Myocyte (in vitro differentiated cells): ENCODE measurements around the gene SPACA4. TPM values are rescaled to one million over a fixed set of nuclear protein-coding genes. Genes with fewer than 3 reads are reported as not detected.

Experiments
- DNase-seq: peaks from one replicate; pipeline ENCODE4 v3.0.0-alpha.2; 2012; ENCODE audit warnings: low read depth
- total RNA-seq: library from RNA; depleted of rRNA; stranded (reverse); fragments of >200 nt; gene quantifications from 2 replicates; pipeline ENCODE4 v1.2.3, GENCODE V29; 2014

The SPACA4 gene
- total RNA-seq, 1 donor from 2014 or later = not detected

- no peak for DNase-seq
Observed at GRCh38 chr19:48633148-48634035, 26.9 kb downstream of the SPACA4 start.

- DNase-seq = no peak
Observed at GRCh38 chr19:48634036-48634342, 27.4 kb downstream of the SPACA4 start.

GRCh38 chr19:48634424-48635262, 28.1 kb downstream of the SPACA4 start:
- DNase-seq = peak; percentile 96

GRCh38 chr19:48635263-48635965, 28.9 kb downstream of the SPACA4 start:
- DNase-seq = peak; percentile 76

DNA sequence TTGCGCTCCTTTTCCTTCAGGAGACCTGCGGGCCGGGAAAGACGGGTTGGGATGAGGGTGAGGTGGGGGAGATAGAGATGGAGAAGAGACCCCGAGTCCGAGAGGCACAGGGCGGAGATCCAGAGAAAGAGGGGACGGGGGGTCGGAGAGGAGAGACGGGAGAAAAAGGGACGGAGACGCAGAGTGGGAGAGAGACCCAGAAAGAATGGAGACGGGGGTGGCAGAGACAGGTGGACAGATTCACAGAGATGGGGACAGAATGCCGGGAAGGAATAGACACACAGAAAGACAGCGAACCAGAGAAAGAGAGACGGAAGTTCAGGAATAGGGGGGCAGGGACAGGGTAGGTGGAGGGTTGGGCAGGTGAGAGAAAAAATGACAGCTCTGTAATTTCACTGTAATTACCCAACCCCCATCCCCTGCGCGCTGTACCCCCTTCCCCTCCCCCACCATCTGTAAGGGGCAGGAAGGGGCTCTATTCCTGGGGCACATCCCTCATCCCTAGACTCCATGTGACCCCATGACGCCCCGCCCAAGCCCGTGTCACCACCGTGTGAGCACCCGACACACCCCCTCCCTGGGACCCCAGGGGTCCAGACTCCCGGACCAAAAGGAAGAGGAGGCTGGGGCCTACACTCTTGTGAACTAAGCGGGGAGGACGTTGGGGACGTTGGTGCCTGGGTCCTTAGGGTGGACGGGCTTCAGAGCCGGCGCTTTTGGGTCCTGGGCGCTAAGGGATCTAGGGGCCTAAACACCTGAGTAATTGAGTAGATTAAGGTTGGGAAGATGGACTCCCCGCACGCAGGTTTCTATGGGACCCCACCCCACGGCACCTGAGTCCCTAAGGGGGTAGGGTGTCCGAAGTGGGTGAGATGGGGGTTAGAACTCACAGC, 29.7 kb downstream of the SPACA4 start:
- no peak for DNase-seq

GRCh38 chr19:48636859-48637448, 30.4 kb downstream of the SPACA4 start, which contains the start of gene DBP:
DBP (minus strand) TSS chr19:48637379; CDS start chr19:48636994, 385 bp downstream.
- DNase-seq = no peak

GRCh38 chr19:48637449-48637947, 31.0 kb downstream of the SPACA4 start:
- DNase-seq = peak; percentile 99

- peak; percentile 90 for DNase-seq
Observed at GRCh38 chr19:48637948-48638830, 31.6 kb downstream of the SPACA4 start.

DNA sequence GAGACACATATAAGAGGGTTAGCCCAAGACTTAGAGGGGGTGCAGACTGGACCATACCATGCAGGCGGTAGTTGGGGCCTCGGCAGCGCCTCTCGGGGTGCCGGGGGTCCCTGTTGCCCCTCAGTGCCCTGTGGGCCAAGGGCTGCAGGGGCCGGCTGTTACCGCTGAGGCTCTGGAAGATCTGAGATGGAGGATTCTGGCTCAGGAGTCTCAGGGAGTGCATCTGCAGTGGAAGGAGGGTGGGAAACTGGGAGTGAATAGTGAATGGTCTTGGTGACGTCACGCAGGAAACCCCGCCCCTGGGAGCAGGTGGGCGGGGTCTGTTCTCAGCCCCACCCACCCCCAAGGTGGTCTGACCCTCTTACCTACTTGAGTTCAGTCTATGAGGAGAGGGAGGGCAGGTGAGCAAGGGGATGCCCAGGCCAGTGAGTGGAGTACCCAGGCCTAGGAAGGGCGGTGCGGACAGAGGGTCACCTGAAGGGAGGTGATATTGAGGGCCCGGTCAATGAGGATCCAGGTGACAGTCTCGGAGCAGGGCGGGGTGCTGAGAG, 32.4 kb downstream of the SPACA4 start:
- no peak for DNase-seq

DNA sequence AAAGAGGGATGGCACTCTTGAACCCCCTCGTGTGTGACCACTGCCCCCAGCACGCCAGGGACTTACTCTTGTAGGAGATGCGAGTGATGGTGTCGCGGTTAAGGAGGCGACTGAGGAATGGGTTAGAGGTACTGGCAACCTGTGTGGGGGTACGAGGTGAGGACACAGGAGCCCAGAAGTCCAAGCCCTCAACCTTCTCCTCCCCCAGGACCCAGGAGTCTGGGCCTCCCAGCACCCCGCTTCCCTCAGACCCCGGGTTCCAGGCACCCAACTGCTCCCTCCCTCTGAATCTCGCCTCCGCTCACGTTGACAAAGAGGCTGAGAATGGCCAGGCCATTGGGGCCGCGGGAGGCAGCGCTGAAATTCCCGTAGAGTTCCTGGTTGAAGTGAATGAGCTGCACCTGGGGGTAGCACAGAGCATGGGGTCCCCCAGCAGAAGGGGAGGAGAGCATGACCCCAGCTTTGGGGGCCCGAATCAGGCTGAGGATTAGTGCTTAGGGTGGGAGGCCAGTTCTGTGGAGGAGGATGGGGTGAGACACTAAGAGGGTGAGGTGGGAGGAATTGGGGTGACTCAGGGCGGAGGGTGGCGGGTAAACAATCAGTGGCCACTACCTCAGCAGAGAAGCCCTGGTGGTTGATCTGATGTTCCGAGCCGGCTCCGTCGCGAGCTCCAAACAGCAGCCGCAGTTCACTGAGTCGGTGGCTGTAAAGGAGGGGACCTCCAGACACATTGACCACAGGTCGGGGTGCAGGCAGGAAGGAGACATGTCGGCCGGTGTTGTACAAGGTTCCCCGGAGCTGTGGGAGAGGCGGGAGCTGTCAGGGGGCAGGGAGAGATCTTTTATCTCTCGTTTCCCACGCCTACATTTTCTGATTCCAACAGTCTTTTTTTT, 33.2 kb downstream of the SPACA4 start:
- DNase-seq = no peak

DNA sequence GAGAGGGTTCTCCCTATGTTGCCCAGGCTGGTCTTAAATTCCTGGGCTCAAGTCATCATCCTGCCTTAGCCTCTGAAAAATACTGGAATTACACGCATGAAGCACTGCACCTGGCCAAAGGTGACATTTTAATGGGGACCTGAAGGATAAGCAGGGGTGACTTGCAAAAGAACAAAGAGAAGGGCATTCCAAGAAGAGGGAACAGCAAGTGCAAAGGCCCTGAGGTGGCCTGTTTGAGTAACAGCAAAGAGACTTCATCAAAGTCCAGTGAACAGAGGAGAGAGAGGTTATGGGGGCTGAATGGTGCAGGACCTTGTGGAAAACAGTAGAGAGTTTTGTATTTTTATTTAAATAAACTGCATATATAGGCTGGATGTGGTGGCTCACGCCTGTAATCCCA, 35.3 kb downstream of the SPACA4 start:
- DNase-seq = no peak

GRCh38 chr19:48642862-48643261, 36.3 kb downstream of the SPACA4 start:
- DNase-seq = no peak

GRCh38 chr19:48644355-48644754, 37.8 kb downstream of the SPACA4 start:
- no peak for DNase-seq

DNA sequence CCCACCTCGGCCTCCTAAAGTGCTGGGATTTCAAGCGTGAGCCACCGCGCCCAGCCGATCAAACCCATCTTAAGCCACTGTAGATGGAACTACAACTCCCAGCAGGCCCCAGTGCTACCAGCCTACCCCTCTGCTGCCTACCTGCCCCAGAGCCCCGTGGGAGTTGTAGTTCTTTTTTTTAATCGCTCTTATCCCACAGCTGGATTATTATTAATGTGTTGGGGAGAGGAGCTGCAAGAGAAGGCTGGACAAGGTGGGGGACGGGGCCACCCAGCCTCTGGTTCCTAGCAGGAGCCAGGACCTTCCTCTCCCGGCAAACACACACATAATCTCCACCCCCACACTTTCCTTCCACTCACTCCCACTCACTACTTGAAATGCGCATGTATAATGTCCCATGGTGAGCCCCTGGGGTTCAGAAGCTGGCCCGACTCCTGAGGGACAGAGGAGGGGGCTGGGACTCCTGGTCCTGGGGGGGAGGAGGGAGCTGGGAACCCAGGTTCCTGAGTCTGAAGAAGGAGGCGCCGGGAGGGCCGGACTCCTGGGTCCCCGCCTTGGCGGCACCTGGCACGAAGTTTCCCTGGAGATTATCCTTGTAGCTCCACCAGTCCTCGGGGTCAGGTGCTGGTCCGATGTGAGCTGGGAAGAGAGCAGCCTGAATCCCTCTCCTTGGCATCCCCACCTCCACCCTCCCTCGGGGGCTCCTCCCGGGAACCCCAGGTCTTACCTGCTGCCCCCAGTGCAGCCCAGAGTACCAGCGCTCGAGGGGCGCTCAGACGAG, 38.5 kb downstream of the SPACA4 start:
- DNase-seq = peak; percentile 60

DNA sequence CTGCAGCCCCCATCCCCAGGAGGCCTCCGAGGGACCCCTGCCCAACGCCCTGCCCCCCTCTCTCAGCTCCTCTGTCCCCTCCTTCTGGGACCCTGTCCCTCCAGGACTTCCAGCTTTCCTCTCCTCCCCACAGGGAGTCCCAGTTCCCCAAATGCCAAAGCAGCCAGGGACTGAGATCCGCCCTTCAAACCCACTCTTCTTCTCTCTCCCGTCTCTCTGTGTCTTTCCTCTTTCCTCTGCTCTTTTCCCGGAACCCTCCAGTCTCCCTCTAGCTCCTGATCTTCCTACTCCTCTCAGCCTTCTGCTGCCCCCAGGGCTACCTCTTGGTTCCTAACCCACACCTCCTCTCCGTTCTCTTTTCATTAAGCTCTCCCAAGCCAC, 39.1 kb downstream of the SPACA4 start:
- no peak for DNase-seq

DNA sequence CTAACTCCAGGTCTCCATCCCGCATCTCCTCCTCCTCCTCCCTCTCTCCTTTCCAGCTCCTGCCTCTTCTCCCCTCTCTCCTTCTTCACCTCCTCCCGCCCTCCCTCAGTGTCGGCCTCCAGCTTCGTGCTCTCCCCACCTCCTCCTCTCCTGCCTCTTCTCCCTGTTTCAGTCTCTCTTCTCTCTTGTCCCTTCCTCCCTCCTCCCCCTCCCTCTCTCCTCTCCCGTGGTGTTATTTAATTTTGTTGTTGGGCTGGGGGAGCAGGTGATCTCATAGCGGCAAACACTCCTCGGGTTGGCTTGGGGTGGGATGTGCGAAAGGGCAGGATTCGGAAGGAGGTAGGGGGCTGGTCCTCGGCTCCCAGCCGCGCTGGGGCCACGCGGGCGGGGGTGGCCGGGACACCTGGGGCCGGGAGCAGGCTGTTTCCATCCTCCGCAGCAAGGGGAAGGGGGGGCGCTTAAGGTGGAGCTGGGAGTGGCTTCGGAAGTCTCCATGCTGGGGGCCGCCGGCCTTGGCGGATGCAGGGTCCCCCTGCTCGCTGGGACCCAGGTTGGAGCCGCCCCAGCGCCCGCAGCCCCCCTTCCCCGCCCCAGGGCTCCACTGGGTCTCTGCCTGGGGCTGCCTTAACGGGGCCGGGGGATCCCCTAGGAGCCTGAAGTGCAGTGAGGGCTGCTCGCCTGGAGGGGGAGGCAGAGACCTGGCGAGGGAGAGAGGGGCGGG, 39.6 kb downstream of the SPACA4 start, which contains the start of gene CA11:
Gene CA11, minus strand, starts transcription at position 187 of the 721 bp plus-strand sequence. CDS start 555 bp downstream, outside the sequence.
- peak; percentile 88 for DNase-seq
